HUES48 (cell line): Measurements from ENCODE around the gene MEIS1.

Experiments used
- H3K27ac ChIP-seq: one replicate; pipeline ENCODE4 v1.7.0; 2013; ENCODE audit warnings: low read depth, low read length, inconsistent platforms
- H3K27me3 ChIP-seq: 2 replicates; pipeline ENCODE4 v1.6.1; 2013; ENCODE audit warnings: mild to moderate bottlenecking, low read length; ENCODE audit not compliant: control insufficient read depth, insufficient read depth
- H3K36me3 ChIP-seq: 2 replicates; pipeline ENCODE4 v1.6.1; 2013; ENCODE audit warnings: low read length; ENCODE audit not compliant: control insufficient read depth, insufficient read depth
- H3K4me1 ChIP-seq: 2 replicates; pipeline ENCODE4 v1.6.1; 2013; ENCODE audit warnings: mild to moderate bottlenecking, low read length; ENCODE audit not compliant: control insufficient read depth, insufficient read depth
- H3K4me3 ChIP-seq: 2 replicates; pipeline ENCODE4 v1.5.1; 2013; ENCODE audit warnings: mild to moderate bottlenecking, low read depth, low read length
- H3K9ac ChIP-seq: 2 replicates; pipeline ENCODE4 v1.6.1; 2013; ENCODE audit warnings: mild to moderate bottlenecking, low read depth, low read length, moderate library complexity
- H3K9me3 ChIP-seq: 2 replicates; pipeline ENCODE4 v1.6.1; 2013; ENCODE audit warnings: low read length; ENCODE audit not compliant: control insufficient read depth, insufficient read depth

MEIS1 gene

DNA sequence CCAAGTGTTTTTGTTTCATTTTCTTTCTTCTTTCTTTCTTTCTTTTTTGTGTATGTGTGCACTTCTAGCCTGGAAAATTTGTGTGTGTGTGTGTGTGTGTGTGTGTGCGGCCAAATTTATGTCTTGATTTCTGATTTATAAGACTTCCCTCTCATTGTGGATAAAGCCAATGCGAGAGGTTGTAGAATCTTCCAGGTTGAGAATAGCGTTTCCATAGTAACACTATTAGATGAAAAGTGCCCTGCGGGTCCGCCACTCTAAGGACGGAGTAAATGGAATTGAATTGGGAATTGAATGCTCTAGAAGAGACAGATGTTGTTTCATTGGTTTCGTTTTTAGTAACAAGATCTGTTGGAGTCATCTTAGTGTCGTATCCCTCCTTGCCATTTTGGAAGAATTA, 81.6 kb downstream of the MEIS1 start:
- no peaks in the 10 kb centered on the region for H3K36me3 ChIP-seq

GRCh38 chr2:66517772-66518171, 82.8 kb downstream of the MEIS1 start:
- Histone ChIP-seq H3K4me1 (peaks cover 38% of the 10 kb centered on the region), H3K36me3 (no peaks in the 10 kb centered on the region), H3K4me3 (no peak overlapping the region), H3K9me3 (no peaks in the 10 kb centered on the region), H3K27me3 (no peaks in the 10 kb centered on the region), H3K27ac (no peak overlapping the region), H3K9ac (no peak overlapping the region)

More for the DNA sequence above, 81.6 kb downstream of the MEIS1 start:
- Histone ChIP-seq H3K4me3 (no peak overlapping the region), H3K9ac (no peak overlapping the region), H3K27ac (no peak overlapping the region), H3K27me3 (no peaks in the 10 kb centered on the region), H3K9me3 (no peaks in the 10 kb centered on the region), H3K4me1 (peaks cover 31% of the 10 kb centered on the region)

- H3K9ac ChIP-seq = no peak overlapping the region
- H3K27me3 ChIP-seq = no peaks in the 10 kb centered on the region
- no peaks in the 10 kb centered on the region for H3K9me3 ChIP-seq
- no peak overlapping the region for H3K27ac ChIP-seq
- H3K4me3 ChIP-seq = no peak overlapping the region
- H3K36me3 ChIP-seq = no peaks in the 10 kb centered on the region
- peaks cover 32% of the 10 kb centered on the region for H3K4me1 ChIP-seq
These were observed 84.4 kb downstream of the MEIS1 start for GRCh38 chr2:66519264-66519843.

DNA sequence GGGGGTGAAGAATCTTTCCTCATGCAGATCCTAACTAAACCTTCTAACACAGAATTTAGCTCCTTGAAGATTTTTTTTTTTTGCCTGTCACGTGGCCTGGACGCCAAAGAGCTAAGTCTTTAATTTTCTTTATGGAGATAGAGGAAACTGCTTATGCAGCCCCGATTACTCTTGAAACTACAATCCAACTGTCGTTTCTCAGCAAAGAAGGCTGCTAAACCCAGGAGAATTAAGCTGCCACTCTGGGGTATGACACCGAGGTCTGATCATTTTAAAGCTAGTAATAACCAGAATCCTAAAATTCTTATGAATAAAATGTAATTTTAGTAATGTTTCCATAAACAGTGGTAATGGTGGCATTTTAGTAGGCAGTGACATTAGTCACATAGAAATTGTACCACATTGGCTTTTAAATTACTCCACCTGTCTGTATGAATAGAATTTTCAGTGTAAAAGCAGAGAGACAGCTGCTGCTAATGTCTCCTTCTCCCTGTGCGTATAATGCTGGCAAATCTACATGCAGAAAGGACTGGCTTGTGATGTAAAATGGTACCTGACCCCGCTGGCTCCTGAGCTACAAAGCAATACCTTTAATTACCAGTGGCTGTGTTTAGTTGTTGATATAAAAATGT, 86.5 kb downstream of the MEIS1 start:
- Histone ChIP-seq H3K9me3 (no peaks in the 10 kb centered on the region), H3K27me3 (no peaks in the 10 kb centered on the region), H3K36me3 (no peaks in the 10 kb centered on the region), H3K4me3 (no peak overlapping the region), H3K4me1 (peaks cover 21% of the 10 kb centered on the region), H3K27ac (no peak overlapping the region), H3K9ac (no peak overlapping the region)

DNA sequence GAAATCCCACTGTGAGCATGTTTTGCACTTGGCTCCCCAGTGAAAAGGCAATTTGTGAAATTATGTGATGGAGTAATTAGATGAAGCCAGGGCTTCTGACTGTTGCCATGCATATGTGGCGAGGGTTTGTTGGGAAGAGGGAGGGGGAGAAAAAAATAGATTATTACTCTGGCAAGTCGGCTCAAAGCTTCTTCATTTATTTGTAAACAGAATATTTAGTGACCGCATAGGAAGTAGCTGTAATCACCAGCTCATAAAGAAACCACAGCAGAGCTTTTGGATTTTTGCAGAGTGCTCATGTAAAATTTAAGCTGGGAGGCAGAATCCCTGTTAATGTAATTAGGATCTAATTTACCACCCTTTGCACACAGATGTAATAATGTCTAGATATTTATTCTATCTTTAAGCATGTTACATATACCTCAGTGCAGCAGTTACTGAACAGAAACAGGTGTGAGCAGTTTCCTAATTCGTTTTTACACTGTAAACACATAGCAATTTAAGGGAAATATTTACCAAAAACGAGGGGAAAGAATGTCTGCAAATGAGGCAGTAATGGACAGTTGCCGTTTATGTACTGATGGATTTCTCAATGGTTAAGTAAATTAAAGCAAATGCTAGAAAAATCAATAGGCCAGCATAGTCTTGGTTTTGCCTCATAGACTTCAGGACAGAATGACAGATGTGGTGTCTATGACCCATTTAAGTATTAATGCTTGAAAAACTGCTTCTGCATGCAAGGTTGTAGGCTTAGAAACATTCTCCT, 87.9 kb downstream of the MEIS1 start:
- no peak overlapping the region for H3K9ac ChIP-seq
- no peaks in the 10 kb centered on the region for H3K9me3 ChIP-seq
- no peak overlapping the region for H3K27ac ChIP-seq
- H3K4me3 ChIP-seq = no peak overlapping the region
- H3K27me3 ChIP-seq = no peaks in the 10 kb centered on the region
- no peaks in the 10 kb centered on the region for H3K36me3 ChIP-seq
- H3K4me1 ChIP-seq = peaks cover 20% of the 10 kb centered on the region

GRCh38 chr2:66523377-66523969, 88.5 kb downstream of the MEIS1 start:
- H3K27ac ChIP-seq = no peak overlapping the region
- no peak overlapping the region for H3K9ac ChIP-seq
- H3K9me3 ChIP-seq = no peaks in the 10 kb centered on the region
- H3K27me3 ChIP-seq = no peaks in the 10 kb centered on the region
- H3K4me1 ChIP-seq = peaks cover 20% of the 10 kb centered on the region
- no peak overlapping the region for H3K4me3 ChIP-seq
- H3K36me3 ChIP-seq = no peaks in the 10 kb centered on the region

GRCh38 chr2:66523990-66524389, 89.1 kb downstream of the MEIS1 start:
- H3K4me3 ChIP-seq = no peak overlapping the region
- no peaks in the 10 kb centered on the region for H3K36me3 ChIP-seq
- H3K4me1 ChIP-seq = peaks cover 20% of the 10 kb centered on the region
- H3K27ac ChIP-seq = no peak overlapping the region
- H3K9me3 ChIP-seq = no peaks in the 10 kb centered on the region
- H3K27me3 ChIP-seq = no peaks in the 10 kb centered on the region
- H3K9ac ChIP-seq = no peak overlapping the region

DNA sequence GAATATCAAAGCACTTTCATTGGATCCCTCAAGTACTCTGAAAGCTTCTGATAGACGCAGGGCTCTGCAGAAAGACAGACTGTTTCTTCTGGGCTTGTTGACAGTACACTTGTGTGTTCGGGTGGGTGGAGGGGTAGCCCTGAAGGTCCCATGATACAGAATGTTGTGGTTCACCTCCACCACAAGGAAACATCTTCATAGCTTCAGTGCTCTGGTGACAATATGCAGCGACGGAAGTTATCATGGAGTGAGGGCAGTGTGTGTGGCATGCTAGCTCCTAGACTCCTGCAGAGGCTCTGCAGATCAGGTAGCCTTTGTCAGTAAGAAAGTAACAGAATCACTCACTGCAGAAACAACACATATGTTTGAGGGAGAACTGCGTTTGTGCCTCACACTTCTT, 90.7 kb downstream of the MEIS1 start:
- Histone ChIP-seq H3K4me3 (no peak overlapping the region), H3K36me3 (no peaks in the 10 kb centered on the region), H3K27ac (no peak overlapping the region), H3K9me3 (no peaks in the 10 kb centered on the region), H3K27me3 (no peaks in the 10 kb centered on the region), H3K4me1 (peaks cover 20% of the 10 kb centered on the region), H3K9ac (no peak overlapping the region)

DNA sequence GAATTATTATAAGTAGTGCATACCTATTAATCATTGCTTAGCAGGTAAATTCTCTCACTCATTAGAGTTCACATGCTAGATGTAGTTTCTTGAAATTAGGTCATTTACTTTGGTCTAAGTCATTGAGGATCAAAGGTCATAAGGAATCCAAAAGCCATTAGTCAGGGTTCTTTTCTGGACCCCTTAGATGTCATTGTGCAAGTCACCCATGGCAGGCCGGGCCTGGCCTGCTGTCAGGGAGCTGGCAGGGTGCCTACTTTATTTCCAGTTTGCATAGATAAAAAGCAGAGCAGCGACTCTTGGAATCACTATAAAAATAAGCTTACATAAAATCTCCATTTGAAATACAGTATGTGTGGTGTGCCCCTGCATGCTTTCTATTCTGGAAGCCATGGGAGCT, 91.3 kb downstream of the MEIS1 start:
- no peak overlapping the region for H3K9ac ChIP-seq
- no peaks in the 10 kb centered on the region for H3K9me3 ChIP-seq
- H3K4me1 ChIP-seq = peaks cover 18% of the 10 kb centered on the region
- H3K27me3 ChIP-seq = no peaks in the 10 kb centered on the region
- H3K4me3 ChIP-seq = no peak overlapping the region
- no peaks in the 10 kb centered on the region for H3K36me3 ChIP-seq
- no peak overlapping the region for H3K27ac ChIP-seq

GRCh38 chr2:66528974-66529724, 94.2 kb downstream of the MEIS1 start:
- no peaks in the 10 kb centered on the region for H3K9me3 ChIP-seq
- no peaks in the 10 kb centered on the region for H3K27me3 ChIP-seq
- no peaks in the 10 kb centered on the region for H3K36me3 ChIP-seq
- no peak overlapping the region for H3K4me3 ChIP-seq
- H3K27ac ChIP-seq = no peak overlapping the region
- peaks cover 9% of the 10 kb centered on the region for H3K4me1 ChIP-seq
- H3K9ac ChIP-seq = no peak overlapping the region
